ENCODE measurements around the gene THAP10. TPM values are rescaled to one million over a fixed set of nuclear protein-coding genes. Genes with fewer than 3 reads are reported as not detected.

THAP10 gene
- polyA plus RNA-seq, 3 donors, result 0.74 to 1.5 (median 1.1) TPM

DNA sequence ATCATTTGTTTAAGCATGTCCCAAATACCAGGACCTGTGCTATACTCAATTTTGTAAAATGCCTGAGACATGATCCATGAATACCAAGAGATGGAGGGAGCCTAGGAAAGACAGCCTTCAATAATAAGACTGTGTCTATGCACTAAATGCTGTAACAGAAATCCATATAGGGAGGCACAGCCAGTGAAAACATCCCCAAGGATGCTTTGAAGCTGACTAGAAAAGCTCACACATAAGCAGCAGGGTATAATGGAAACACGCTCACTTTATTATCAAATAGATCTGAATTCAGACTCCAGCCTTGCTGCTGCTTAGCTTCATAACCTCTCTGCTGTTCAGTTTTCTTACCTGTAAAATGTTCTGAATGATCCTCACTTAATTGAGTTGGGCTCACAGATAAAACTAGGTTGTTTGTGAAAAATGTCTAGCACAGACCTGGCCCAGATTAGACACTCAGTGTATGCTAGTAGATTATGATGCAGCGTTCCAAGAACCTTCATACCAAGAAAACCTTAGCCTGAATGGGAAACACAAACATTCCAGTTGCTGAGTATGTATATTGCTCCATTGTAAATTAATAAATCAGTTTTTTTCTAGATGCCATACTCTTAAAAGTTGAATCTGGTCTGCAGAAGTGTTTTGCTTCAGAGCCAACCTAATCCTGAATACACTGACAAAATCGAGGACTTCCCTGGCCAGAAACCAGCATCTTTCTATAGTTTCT, 34.5 kb downstream of the THAP10 start:
- H3K27ac ChIP-seq (ENCODE audit: low read depth, low read length), result no peak overlapping the region
- 76 to 84% (median 81%) methylated on average over 3 of the region's 3 CpGs for WGBS, 3 donors

GRCh38 chr15:70856884-70857561, 35.2 kb downstream of the THAP10 start:
- H3K27ac ChIP-seq (ENCODE audit: low read depth, low read length), result no peak overlapping the region
- 56 to 72% (median 60%) methylated on average over 5 of the region's 5 CpGs for WGBS, 3 donors

GRCh38 chr15:70856177-70856883, 35.9 kb downstream of the THAP10 start:
- WGBS, 3 donors, result 55 to 74% (median 59%) methylated on average over 7 of the region's 7 CpGs

GRCh38 chr15:70855764-70856163, 36.5 kb downstream of the THAP10 start:
- no peak overlapping the region for H3K27ac ChIP-seq (ENCODE audit: low read depth, low read length)
- WGBS, 3 donors, result 77 to 80% (median 79%) methylated on average over 2 of the region's 2 CpGs

More at GRCh38 chr15:70856177-70856883, 35.9 kb downstream of the THAP10 start:
- H3K27ac ChIP-seq (ENCODE audit: low read depth, low read length), result no peak overlapping the region

DNA sequence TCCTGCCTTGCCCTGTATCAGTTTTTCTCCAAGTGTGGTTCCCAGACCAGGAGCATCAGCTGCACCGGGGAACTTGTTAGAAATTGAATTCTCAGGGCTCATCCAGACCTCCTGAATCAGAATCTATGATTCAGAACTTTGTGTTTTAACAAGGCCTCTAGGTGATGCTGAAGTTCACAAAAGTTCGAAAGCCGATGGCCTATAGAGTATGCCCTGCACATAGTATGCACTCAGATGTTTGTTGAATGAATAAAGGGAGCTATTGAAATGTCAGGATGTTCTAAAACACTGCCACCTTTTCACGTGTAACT, 37.6 kb downstream of the THAP10 start:
- peak overlapping the region; percentile 24 for H3K27ac ChIP-seq (ENCODE audit: low read depth, low read length)
- 39 to 52% (median 45%) methylated on average over 4 of the region's 4 CpGs for WGBS, 3 donors

DNA sequence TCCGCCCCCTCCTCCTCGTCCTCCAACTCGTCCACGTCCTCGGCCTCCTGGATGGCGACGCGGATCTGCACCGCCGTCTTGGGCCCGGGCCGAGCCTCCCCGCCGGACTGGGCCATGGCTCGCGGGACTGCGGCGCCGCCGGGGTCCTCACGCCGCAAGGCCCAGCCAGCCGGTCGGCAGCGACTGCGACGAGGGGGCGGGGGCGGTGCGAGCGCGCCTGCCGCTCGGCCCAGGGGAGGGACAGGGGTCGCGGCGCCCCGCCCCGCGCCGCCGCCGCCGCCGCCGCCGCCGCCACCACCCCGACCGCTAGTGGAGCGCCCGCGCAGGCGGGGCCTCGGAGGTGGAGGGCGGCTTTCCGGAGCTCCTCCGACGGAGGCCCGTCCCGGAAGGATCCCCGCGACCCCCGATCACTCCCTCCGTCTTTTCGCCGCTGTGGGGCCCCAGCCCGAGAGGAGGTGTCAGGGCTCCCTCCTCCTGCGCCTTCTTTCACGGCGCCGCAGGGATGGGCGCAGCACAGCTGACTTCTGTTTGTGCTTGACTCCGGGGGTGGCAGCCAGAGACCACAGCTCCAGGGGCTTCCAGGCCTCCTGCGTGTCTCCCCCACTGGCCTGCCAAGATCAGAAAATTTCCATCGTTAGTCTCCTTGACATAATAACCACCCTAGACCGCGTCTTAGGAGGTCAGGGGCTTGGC, 38.1 kb downstream of the THAP10 start, which contains the start of gene LARP6:
Gene LARP6 (minus strand): TSS at position 185 of the 693 bp plus-strand sequence. CDS start 69 bp downstream, at position 116.
- 0 to 1% (median 1%) methylated on average over 46 to 78 of the region's 78 CpGs for WGBS, 3 donors
- H3K27ac ChIP-seq (ENCODE audit: low read depth, low read length), result peak within 1 kb of the TSS; percentile 64

DNA sequence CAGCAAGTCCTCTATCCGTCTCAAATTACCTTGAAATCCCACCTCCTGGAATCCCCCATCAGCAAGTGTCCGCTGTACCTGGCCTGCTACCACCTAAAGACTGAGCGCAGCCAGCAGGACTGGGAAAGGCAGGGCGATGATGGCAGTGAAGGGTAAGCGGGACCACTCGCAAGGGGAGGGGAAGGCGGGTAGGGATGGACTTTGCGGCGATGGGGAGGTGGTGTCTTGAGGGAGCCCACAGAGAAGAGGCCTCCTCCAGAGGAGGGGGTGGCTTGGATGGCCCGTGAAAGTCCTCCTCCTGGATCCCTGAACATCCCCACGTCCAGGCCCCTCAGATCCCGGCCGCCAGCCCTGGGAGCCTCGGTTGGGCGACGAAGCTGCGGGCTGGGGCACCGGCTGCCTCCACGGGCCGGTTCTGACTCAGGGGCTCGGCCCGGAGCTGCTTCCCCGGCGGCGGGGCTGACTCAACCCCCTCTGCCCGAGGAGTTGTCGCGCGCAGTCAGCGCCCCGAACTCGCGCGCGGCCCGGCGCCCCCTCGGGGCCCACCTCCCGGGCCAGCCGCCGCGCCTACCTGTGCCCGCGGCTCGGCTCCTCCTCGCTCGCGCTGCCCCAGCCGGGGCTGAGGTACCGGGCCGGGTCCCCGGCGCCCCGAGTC, 38.8 kb downstream of the THAP10 start:
- peak overlapping the region; percentile 64 for H3K27ac ChIP-seq (ENCODE audit: low read depth, low read length)
- 6 to 11% (median 7%) methylated on average over 34 to 54 of the region's 54 CpGs for whole genome bisulfite sequencing, 3 donors

- no peak overlapping the region for H3K27ac ChIP-seq (ENCODE audit: low read depth, low read length)
- 40 to 61% (median 53%) methylated on average over 11 of the region's 11 CpGs for WGBS, 3 donors
Observed at GRCh38 chr15:70852501-70853317, 39.5 kb downstream of the THAP10 start.

DNA sequence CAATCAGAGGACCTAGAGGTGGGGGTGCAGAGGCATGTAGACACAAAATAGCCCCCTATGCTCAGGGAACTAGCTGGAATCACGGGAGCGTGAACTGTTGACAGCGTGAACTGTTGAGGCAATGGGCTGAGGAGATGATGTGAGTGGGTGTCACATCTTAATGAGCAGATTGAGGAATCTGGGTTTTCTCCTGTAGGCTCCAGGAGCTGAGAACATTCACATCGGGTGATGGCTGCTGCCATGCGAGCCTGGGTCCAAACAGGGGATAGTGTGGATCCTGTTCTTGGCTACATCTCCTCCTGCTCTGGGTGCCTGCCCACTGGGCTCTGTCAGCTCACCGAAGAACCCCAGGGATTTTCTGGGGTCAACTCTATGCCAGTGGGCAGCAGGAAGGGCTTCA, 40.3 kb downstream of the THAP10 start:
- no peak overlapping the region for H3K27ac ChIP-seq (ENCODE audit: low read depth, low read length)
- 87 to 92% (median 92%) methylated on average over 6 of the region's 6 CpGs for WGBS, 3 donors

DNA sequence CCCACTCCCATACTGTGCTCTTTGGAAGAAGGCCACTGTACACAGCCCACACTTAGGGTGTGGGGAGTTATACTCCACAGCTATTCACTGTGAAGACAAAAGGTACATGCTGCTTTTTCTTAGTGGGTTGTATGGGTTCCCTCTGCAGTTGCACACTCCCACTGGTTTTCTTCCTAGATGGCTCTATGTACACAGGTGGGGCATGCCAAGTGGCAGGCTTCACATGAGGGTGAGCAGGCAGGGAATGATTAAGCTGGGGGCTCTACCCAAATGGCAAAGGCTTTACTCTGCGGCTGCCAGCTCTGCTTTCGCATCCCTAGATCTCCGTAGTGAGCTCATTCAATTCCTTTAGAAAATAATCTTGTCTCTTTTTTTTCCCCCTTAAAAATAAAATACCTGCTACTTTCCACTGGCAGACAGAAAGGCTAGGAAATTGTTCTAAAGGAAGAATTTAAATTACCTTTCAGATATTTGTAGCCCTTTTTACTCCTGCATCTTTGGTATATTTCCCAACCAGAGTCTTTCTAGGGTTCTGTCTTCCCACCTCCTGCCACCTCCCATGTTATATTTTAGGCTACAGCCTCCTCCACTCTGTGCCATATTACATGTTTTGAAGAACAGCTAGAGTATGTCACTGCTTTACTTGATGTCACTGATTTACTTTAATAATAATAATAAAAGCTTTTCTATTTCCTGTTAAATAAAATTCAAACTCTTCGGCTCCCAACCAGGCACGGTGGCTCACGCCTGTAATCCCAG, 46.5 kb downstream of the THAP10 start:
- H3K27ac ChIP-seq (ENCODE audit: low read depth, low read length), result no peak overlapping the region
- WGBS, 3 donors, result 95 to 98% (median 95%) methylated on average over 6 of the region's 6 CpGs

GRCh38 chr15:70837476-70837875, 54.8 kb downstream of the THAP10 start:
- 94 to 97% (median 97%) methylated on average over 2 of the region's 2 CpGs for WGBS, 3 donors
- no peak overlapping the region for H3K27ac ChIP-seq (ENCODE audit: low read depth, low read length)

DNA sequence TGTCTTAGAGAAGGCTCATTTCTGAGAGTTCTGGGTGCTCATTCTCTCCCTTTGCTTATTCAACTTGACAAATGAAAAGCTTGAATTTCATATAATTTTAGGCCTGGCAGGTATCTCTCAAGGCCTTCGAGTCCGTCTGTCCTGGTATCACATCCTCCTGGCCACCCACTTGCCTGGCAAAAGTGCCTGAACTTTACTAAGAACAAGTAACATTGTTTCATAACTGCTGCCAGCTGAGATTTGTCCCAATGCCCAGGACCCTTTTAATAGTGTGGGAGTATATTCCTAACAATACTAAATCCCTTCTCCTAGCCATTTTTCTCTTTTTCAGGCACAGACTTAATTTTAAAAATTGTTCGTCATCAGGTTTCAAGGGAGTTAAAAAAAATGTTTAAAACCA, 56.4 kb downstream of the THAP10 start:
- H3K27ac ChIP-seq (ENCODE audit: low read depth, low read length), result no peak overlapping the region
- 68 to 87% (median 81%) methylated on average over 3 of the region's 3 CpGs for WGBS, 3 donors

GRCh38 chr15:70835415-70835814, 56.8 kb downstream of the THAP10 start:
- WGBS, 3 donors, result 59 to 92% (median 59%) methylated on average over 6 of the region's 6 CpGs
- H3K27ac ChIP-seq (ENCODE audit: low read depth, low read length), result no peak overlapping the region

DNA sequence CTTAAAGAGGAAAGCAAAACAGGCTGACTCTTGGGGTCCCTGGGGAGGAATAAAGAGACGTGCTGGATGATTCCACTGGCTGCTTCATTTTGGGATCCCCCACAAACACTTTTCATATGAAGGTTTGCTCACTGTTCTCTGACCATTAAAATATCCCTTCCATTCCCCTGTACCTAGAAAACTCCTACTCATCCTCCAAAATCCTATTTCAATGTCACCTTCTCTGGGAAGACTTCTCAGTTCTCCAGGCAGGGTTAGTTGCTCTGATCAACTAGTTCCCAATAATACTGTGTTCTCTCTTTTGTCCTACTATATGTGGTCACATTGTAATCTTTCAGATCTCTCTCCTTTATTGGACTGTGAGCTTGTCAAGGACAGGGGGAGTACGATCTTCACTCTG, 57.2 kb downstream of the THAP10 start:
- 61 to 88% (median 69%) methylated on average over 2 of the region's 2 CpGs for WGBS, 3 donors

GRCh38 chr15:70833861-70834765, 58.1 kb downstream of the THAP10 start:
- H3K27ac ChIP-seq (ENCODE audit: low read depth, low read length), result no peak overlapping the region
- WGBS, 3 donors, result 58 to 66% (median 61%) methylated on average over 9 of the region's 9 CpGs

More for the DNA sequence above, 57.2 kb downstream of the THAP10 start:
- H3K27ac ChIP-seq (ENCODE audit: low read depth, low read length), result no peak overlapping the region

- 80 to 90% (median 81%) methylated on average over 3 of the region's 3 CpGs for WGBS, 3 donors
- H3K27ac ChIP-seq (ENCODE audit: low read depth, low read length), result no peak overlapping the region
Observed at GRCh38 chr15:70833422-70833821, 58.8 kb downstream of the THAP10 start.
